Astrocyte (in vitro differentiated cells and primary cell): ENCODE data around the gene VPS13D. TPM values are rescaled to one million over a fixed set of nuclear protein-coding genes. Genes with fewer than 3 reads are reported as not detected.

Experiments used
- DNase-seq: peaks from one replicate; pipeline ENCODE4 v3.0.0-alpha.2; 2010; ENCODE audit warnings: low read depth
- FAIRE-seq: peaks from 2 replicates; lab custom pipeline; 2011; peaks lifted over from hg19 to GRCh38; lab: Jason Lieb, UNC
- H2AFZ ChIP-seq: 2 replicates; pipeline ENCODE4 v1.6.0; 2012; ENCODE audit warnings: low read depth, low read length, inconsistent platforms
- H3K27ac ChIP-seq: 2 replicates; pipeline ENCODE4 v1.5.1; 2011; ENCODE audit warnings: low read depth, low read length, inconsistent platforms
- H3K27me3 ChIP-seq: 2 replicates; pipeline ENCODE4 v1.6.0; 2011; ENCODE audit warnings: low read length, inconsistent platforms; ENCODE audit not compliant: insufficient read depth
- H3K36me3 ChIP-seq: 2 replicates; pipeline ENCODE4 v1.5.1; 2011; ENCODE audit warnings: low read length, inconsistent platforms; ENCODE audit not compliant: insufficient read depth
- H3K4me1 ChIP-seq: 2 replicates; pipeline ENCODE4 v1.5.1; 2011; ENCODE audit warnings: low read length, inconsistent platforms; ENCODE audit not compliant: insufficient read depth
- H3K4me2 ChIP-seq: 2 replicates; pipeline ENCODE4 v1.6.0; 2012; ENCODE audit warnings: low read length, inconsistent platforms
- H3K4me3 ChIP-seq: 2 replicates; pipeline ENCODE4 v1.5.1; 2011; ENCODE audit warnings: low read depth, mild to moderate bottlenecking, low read length, inconsistent platforms; ENCODE audit not compliant: insufficient read depth
- H3K79me2 ChIP-seq: 2 replicates; pipeline ENCODE4 v1.6.0; 2012; ENCODE audit warnings: mild to moderate bottlenecking, low read length, inconsistent platforms; ENCODE audit not compliant: insufficient read depth
- H3K9ac ChIP-seq: 2 replicates; pipeline ENCODE4 v1.6.0; 2012; ENCODE audit warnings: mild to moderate bottlenecking, low read length, inconsistent platforms
- H3K9me3 ChIP-seq: 2 replicates; pipeline ENCODE4 v1.5.1; 2012; ENCODE audit warnings: low read depth, mild to moderate bottlenecking, low read length, inconsistent platforms; ENCODE audit not compliant: insufficient read depth
- H4K20me1 ChIP-seq: 2 replicates; pipeline ENCODE4 v1.6.0; 2012; ENCODE audit warnings: low read length, inconsistent platforms; ENCODE audit not compliant: insufficient read depth
- H3K27ac Mint-ChIP-seq: one replicate; pipeline ENCODE4 v1.8.0; 2021; ENCODE audit warnings: mild to moderate bottlenecking, mixed read lengths; ENCODE audit not compliant: unreplicated experiment
- H3K27me3 Mint-ChIP-seq: one replicate; pipeline ENCODE4 v1.8.0; 2021; ENCODE audit warnings: low read depth, mixed read lengths; ENCODE audit not compliant: unreplicated experiment
- H3K36me3 Mint-ChIP-seq: one replicate; pipeline ENCODE4 v1.8.0; 2021; ENCODE audit warnings: low read depth, mixed read lengths; ENCODE audit not compliant: unreplicated experiment
- H3K4me1 Mint-ChIP-seq: one replicate; pipeline ENCODE4 v1.8.0; 2021; ENCODE audit warnings: low read depth, mixed read lengths; ENCODE audit not compliant: unreplicated experiment
- H3K4me3 Mint-ChIP-seq: one replicate; pipeline ENCODE4 v1.8.0; 2021; ENCODE audit warnings: mild to moderate bottlenecking, moderate library complexity, mixed read lengths; ENCODE audit not compliant: unreplicated experiment
- H3K9me3 Mint-ChIP-seq: one replicate; pipeline ENCODE4 v1.8.0; 2021; ENCODE audit warnings: mild to moderate bottlenecking, mixed read lengths; ENCODE audit not compliant: unreplicated experiment
- CTCF ChIP-seq: IDR thresholded peaks from 2 replicates; pipeline ENCODE4 v1.5.1; 2011; ENCODE audit warnings: low read depth, mild to moderate bottlenecking, inconsistent platforms, low read length, moderate library complexity; ENCODE audit not compliant: insufficient read depth
- EZH2 ChIP-seq: IDR thresholded peaks from 2 replicates; pipeline ENCODE4 v1.6.1; 2012; ENCODE audit warnings: mild to moderate bottlenecking, low read length, inconsistent platforms; ENCODE audit not compliant: insufficient read depth
- total RNA-seq: library from RNA; stranded (reverse); gene quantifications from 2 replicates; pipeline ENCODE4 v1.2.1, GENCODE V29; 2021

VPS13D gene
- total RNA-seq, 1 donor from 2014 or later, result 25.9 TPM

GRCh38 chr1:12556368-12556930 is 326.6 kb downstream of the VPS13D start:
- no peak for TF ChIP-seq EZH2
- TF ChIP-seq CTCF, result no peak
- Histone ChIP-seq H3K4me1 (peaks cover 7% of the 10 kb centered on the region), H3K9me3 (no peaks in the 10 kb centered on the region), H3K4me3 (no peak overlapping the region), H3K27ac (peak overlapping the region; percentile 59), H3K36me3 (no peaks in the 10 kb centered on the region), H3K79me2 (no peaks in the 10 kb centered on the region), H3K9ac (peak overlapping the region; percentile 64), H3K27me3 (no peaks in the 10 kb centered on the region), H4K20me1 (no peaks in the 10 kb centered on the region), H2AFZ (no peak overlapping the region), H3K4me2 (no peak overlapping the region)
- Mint-ChIP-seq H3K4me1 (peaks cover 8% of the 10 kb centered on the region), H3K4me3 (peak overlapping the region; percentile 14), H3K27me3 (peaks cover 11% of the 10 kb centered on the region), H3K36me3 (no peaks in the 10 kb centered on the region), H3K9me3 (peaks cover 4% of the 10 kb centered on the region), H3K27ac (peak overlapping the region; percentile 70)
- no peak for FAIRE-seq
- peak; percentile 95 for DNase-seq

GRCh38 chr1:12556957-12557935 is 327.4 kb downstream of the VPS13D start:
- Mint-ChIP-seq H3K9me3 (peaks cover 8% of the 10 kb centered on the region), H3K36me3 (no peaks in the 10 kb centered on the region), H3K4me1 (peaks cover 8% of the 10 kb centered on the region), H3K27me3 (peaks cover 8% of the 10 kb centered on the region), H3K27ac (peak overlapping the region; percentile 70), H3K4me3 (no peak overlapping the region)
- H2AFZ ChIP-seq, result no peak overlapping the region
- no peak for DNase-seq
- H3K9me3 ChIP-seq, result no peaks in the 10 kb centered on the region
- H3K27ac ChIP-seq, result peak overlapping the region; percentile 59
- no peak overlapping the region for H3K4me3 ChIP-seq
- H3K36me3 ChIP-seq, result no peaks in the 10 kb centered on the region
- no peaks in the 10 kb centered on the region for H3K27me3 ChIP-seq
- TF ChIP-seq EZH2 (no peak), CTCF (no peak)
- H4K20me1 ChIP-seq, result no peaks in the 10 kb centered on the region
- no peak for FAIRE-seq
- no peak overlapping the region for H3K4me2 ChIP-seq
- H3K9ac ChIP-seq, result peak overlapping the region; percentile 64
- H3K4me1 ChIP-seq, result peaks cover 7% of the 10 kb centered on the region
- H3K79me2 ChIP-seq, result no peaks in the 10 kb centered on the region
